Measurements from ENCODE around the gene STPG1.

STPG1 gene

DNA sequence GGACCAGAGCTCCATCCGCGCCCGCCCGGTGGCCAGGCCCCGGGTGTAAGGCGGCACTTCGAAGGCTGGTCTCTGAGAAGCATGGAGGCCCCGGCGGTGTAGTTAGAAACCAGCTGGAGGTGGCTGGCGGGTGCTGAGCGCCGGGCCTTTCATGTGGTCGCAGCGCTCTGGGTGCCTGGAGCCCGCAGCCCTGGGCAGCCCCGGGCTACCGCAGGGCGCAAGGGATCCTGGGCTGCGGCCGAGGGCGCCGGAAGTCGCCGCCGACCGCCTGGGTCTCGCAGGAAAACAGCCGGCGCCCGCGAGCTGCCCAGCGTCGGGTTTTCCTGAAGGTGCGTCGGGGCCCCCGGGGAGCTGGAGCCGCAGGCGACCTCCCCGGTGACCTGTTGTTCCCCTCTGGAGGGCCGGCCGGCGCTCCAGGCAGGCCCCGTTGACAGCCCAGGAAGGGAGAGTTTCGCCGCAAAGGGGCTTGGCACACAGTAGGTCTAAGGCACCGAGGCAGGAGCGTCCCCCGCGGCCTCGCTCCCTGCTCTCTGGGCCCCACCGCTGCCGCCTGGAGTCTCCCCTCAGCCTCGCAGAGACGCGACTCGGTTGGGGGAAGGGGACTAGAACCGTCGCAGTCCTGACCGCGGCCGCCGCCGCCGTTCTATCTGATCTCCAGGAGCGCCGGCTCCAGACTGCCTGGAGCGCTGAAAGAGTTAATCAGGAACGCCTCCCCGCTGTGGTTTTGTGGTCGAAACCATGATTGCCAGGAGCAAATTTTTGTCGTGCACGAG, 91.7 kb downstream of the STPG1 start (continued):
- TF ChIP-seq ZNF747 (tag by site-specific recombination; IDR thresholded peaks at IDR 0.05) (no peak), ZNF426 (tag by site-specific recombination; IDR thresholded peaks at IDR 0.05) (no peak), ZNF677 (tag by site-specific recombination; IDR thresholded peaks at IDR 0.05) (no peak; the same call in 1 of the 2 replicates), MZF1 (tag by site-specific recombination; IDR thresholded peaks at IDR 0.05; ENCODE audit: borderline replicate concordance) (peak; percentile 89), ZNF768 (tag by site-specific recombination; IDR thresholded peaks at IDR 0.05) (no peak), ZNF776 (tag by site-specific recombination; IDR thresholded peaks at IDR 0.05; ENCODE audit: borderline replicate concordance) (no peak), ZNF629 (tag by site-specific recombination; IDR thresholded peaks at IDR 0.05) (peak; percentile 50; the same call in 1 of the 2 replicates), INSM2 (tag by site-specific recombination; IDR thresholded peaks at IDR 0.05) (0 out of 2 replicates have a peak, but pooled peaks have one; percentile 48), SCRT2 (tag by site-specific recombination; IDR thresholded peaks at IDR 0.05) (peak; percentile 88), ZNF16 (tag by site-specific recombination; IDR thresholded peaks at IDR 0.05; ENCODE audit: low read depth) (no peak), ZBTB20 (tag by site-specific recombination; IDR thresholded peaks at IDR 0.05) (peak; percentile 96), ZNF211 (tag by site-specific recombination; IDR thresholded peaks at IDR 0.05; ENCODE audit: low read depth) (no peak), MEIS1 (CRISPR knock-in tag; IDR thresholded peaks at IDR 0.05; ENCODE audit: borderline replicate concordance) (no peak), ZNF26 (tag by site-specific recombination; IDR thresholded peaks at IDR 0.05) (no peak), ZNF202 (tag by site-specific recombination; IDR thresholded peaks at IDR 0.05; ENCODE audit: borderline replicate concordance) (no peak), ZNF266 (tag by site-specific recombination; IDR thresholded peaks at IDR 0.05; ENCODE audit: low read depth) (no peak), EGR2 (tag by site-specific recombination; IDR thresholded peaks at IDR 0.05; ENCODE audit: low read depth) (no peak), ZNF184 (tag by site-specific recombination; IDR thresholded peaks at IDR 0.05) (no peak), ZSCAN16 (tag by site-specific recombination; IDR thresholded peaks at IDR 0.05) (peak; percentile 72; the same call in 1 of the 2 replicates), IKZF3 (tag by site-specific recombination; IDR thresholded peaks at IDR 0.05) (peak; percentile 76), ZSCAN18 (tag by site-specific recombination; IDR thresholded peaks at IDR 0.05) (no peak), ZNF311 (tag by site-specific recombination; IDR thresholded peaks at IDR 0.05; ENCODE audit: borderline replicate concordance) (no peak), ZNF555 (tag by site-specific recombination; conservative IDR thresholded peaks at IDR 0.05) (no peak), GFI1B (tag by site-specific recombination; IDR thresholded peaks at IDR 0.05) (no peak), ZFP3 (tag by site-specific recombination; IDR thresholded peaks at IDR 0.05; ENCODE audit: low read depth) (no peak), BCL6B (tag by site-specific recombination; IDR thresholded peaks at IDR 0.05) (no peak), ZBTB17 (tag by site-specific recombination; IDR thresholded peaks at IDR 0.05) (peak; percentile 86), ZNF24 (tag by site-specific recombination; IDR thresholded peaks at IDR 0.05) (peak; percentile 86), ZNF560 (tag by site-specific recombination; IDR thresholded peaks at IDR 0.05; ENCODE audit: borderline replicate concordance) (no peak; the same call in none of the 2 replicates), ZNF501 (tag by site-specific recombination; IDR thresholded peaks at IDR 0.05) (peak; percentile 74; the same call in 1 of the 2 replicates), KLF10 (tag by site-specific recombination; IDR thresholded peaks at IDR 0.05) (peak; percentile 65; the same call in 1 of the 2 replicates), ZNF521 (tag by site-specific recombination; IDR thresholded peaks at IDR 0.05) (no peak), ZNF335 (tag by site-specific recombination; conservative IDR thresholded peaks at IDR 0.05) (peak; percentile 91)

Data from HEK293 (cell line).